Omental fat pad (tissue), 4 donors: ENCODE measurements around the gene IKZF4. TPM values are rescaled to one million over a fixed set of nuclear protein-coding genes. Genes with fewer than 3 reads are reported as not detected.

Experiments
- ATAC-seq: fragments of 150-250 bp; one replicate; pipeline ENCODE4 v1.9.1; 2016; ENCODE audit warnings: mild to moderate bottlenecking, moderate library complexity; ENCODE audit not compliant: low FRiP score
- DNase-seq: peaks from one replicate; pipeline ENCODE4 v3.0.0-alpha.2; 2019; ENCODE audit warnings: low spot score
- CTCF ChIP-seq, 3 donors: fragments of 450-650 bp; IDR thresholded peaks; one replicate each; pipeline ENCODE4 v1.5.1; 2016 to 2017; ENCODE audit warnings: antibody characterized with exemption in 3 of 3, mild to moderate bottlenecking in 3 of 3, moderate library complexity in 2 of 3
- total RNA-seq, 4 donors: library from RNA; depleted of rRNA; stranded (reverse); fragments of >200 nt; gene quantifications; one replicate each; pipeline ENCODE4 v1.1.0, GENCODE V29; 2016

The IKZF4 gene
- total RNA-seq, 4 donors from 2014 or later, result 4.4 to 10.3 (median 6.6) TPM

DNA sequence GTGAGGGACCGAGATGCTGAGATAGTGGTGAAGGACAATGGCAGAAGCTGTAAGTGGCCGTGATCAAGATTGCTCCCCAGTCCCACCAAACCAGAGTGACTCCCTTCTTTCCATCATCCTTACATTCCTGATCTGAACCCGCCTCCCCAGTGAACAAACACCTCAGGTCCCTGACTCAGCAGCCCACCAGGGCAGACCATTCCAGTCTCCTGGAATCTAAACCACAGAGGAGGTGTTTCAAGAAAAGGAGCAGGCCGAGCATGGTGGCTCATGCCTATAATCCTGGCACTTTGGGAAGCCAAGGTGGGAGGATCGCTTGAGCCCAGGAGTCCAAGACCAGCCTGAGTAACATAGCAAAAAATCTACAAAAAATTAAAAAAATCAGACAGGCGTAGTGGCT is 65.8 kb downstream of the IKZF4 start:
- TF ChIP-seq CTCF (IDR thresholded peaks at IDR 0.05), result no peak
- ATAC-seq (no peak), DNase-seq (no peak)

GRCh38 chr12:56087220-56087619 is 66.4 kb downstream of the IKZF4 start:
- no peak for ATAC-seq
- TF ChIP-seq CTCF (IDR thresholded peaks at IDR 0.05), result no peak
- no peak for DNase-seq

Other genes with a start within 250 kb of the IKZF4 start
- 10 to 100 TPM; 43.8 to 62.7 (median 52.5) TPM for gene SARNP, start 203.3 kb upstream of the IKZF4 start, total RNA-seq
- gene ORMDL2, start 203.0 kb upstream of the IKZF4 start, total RNA-seq, result 10 to 100 TPM; 24.6 to 34.2 (median 28.6) TPM
- 10 to 100 TPM; 37.2 to 46.7 (median 42.3) TPM for gene DNAJC14, start 191.5 kb upstream of the IKZF4 start, total RNA-seq
- gene MMP19, start 178.1 kb upstream of the IKZF4 start, total RNA-seq, result 100 to 1,000 TPM in 3 of 4 donors, 10 to 100 TPM in 1; 35.0 to 616 (median 308) TPM
- gene PYM1, start 93.1 kb upstream of the IKZF4 start, total RNA-seq, result 10 to 100 TPM; 28.2 to 37.6 (median 29.8) TPM
- gene DGKA, start 89.9 kb upstream of the IKZF4 start, total RNA-seq, result 10 to 100 TPM; 26.0 to 57.0 (median 37.9) TPM
- gene PMEL, start 55.0 kb upstream of the IKZF4 start, total RNA-seq, result 1 to 10 TPM in 2 of 4 donors, under 1 TPM in 2; 0.65 to 5.2 (median 1.2) TPM
- gene CDK2, start 54.2 kb upstream of the IKZF4 start, total RNA-seq, result 10 to 100 TPM in 3 of 4 donors, 1 to 10 TPM in 1; 9.7 to 23.7 (median 17.5) TPM
- 10 to 100 TPM; 46.2 to 71.5 (median 64.8) TPM for gene RAB5B, start 47.0 kb upstream of the IKZF4 start, total RNA-seq
- 10 to 100 TPM; 14.5 to 43.0 (median 22.9) TPM for gene SUOX, start 23.8 kb upstream of the IKZF4 start, total RNA-seq
- gene RPS26, start 20.9 kb downstream of the IKZF4 start, total RNA-seq, result 1,000 to 10,000 TPM in 2 of 4 donors, 100 to 1,000 TPM in 2; 482 to 1,592 (median 1,024) TPM
- gene ERBB3, start 59.1 kb downstream of the IKZF4 start, total RNA-seq, result 1 to 10 TPM; 2.9 to 8.3 (median 7.6) TPM
- gene PA2G4, start 83.5 kb downstream of the IKZF4 start, total RNA-seq, result 100 to 1,000 TPM in 3 of 4 donors, 10 to 100 TPM in 1; 90.2 to 232 (median 119) TPM
- 1,000 to 10,000 TPM; 2,553 to 3,094 (median 2,929) TPM for gene RPL41, start 95.6 kb downstream of the IKZF4 start, total RNA-seq
- 1 to 10 TPM; 3.5 to 5.5 (median 4.9) TPM for gene ZC3H10, start 97.2 kb downstream of the IKZF4 start, total RNA-seq
- 100 to 1,000 TPM; 129 to 447 (median 345) TPM for gene ESYT1, start 107.2 kb downstream of the IKZF4 start, total RNA-seq
- gene MYL6B, start 131.5 kb downstream of the IKZF4 start, total RNA-seq, result 10 to 100 TPM; 25.8 to 42.4 (median 31.8) TPM
- 1,000 to 10,000 TPM; 2,379 to 4,265 (median 3,293) TPM for gene MYL6, start 137.3 kb downstream of the IKZF4 start, total RNA-seq
- gene SMARCC2, start 168.4 kb downstream of the IKZF4 start, total RNA-seq, result 100 to 1,000 TPM in 1 of 4 donors, 10 to 100 TPM in 3; 65.5 to 101 (median 82.1) TPM
- gene RNF41, start 200.9 kb downstream of the IKZF4 start, total RNA-seq, result 100 to 1,000 TPM in 1 of 4 donors, 10 to 100 TPM in 3; 50.0 to 128 (median 76.2) TPM
- gene NABP2, start 203.3 kb downstream of the IKZF4 start, total RNA-seq, result 10 to 100 TPM; 13.2 to 24.3 (median 17.2) TPM
- not detected for gene SLC39A5, start 209.0 kb downstream of the IKZF4 start, total RNA-seq
- 10 to 100 TPM; 13.6 to 19.2 (median 16.8) TPM for gene ANKRD52, start 237.3 kb downstream of the IKZF4 start, total RNA-seq
- gene COQ10A, start 245.9 kb downstream of the IKZF4 start, total RNA-seq, result 10 to 100 TPM in 3 of 4 donors, 1 to 10 TPM in 1; 9.0 to 18.1 (median 13.5) TPM